Activated T-cell treated with anti-CD3 and anti-CD28 coated beads, Interleukin-2, amount 50 U/mL, for 4 hours (primary cell): ENCODE results near the gene COL5A1. TPM values are rescaled to one million over a fixed set of nuclear protein-coding genes. Genes with fewer than 3 reads are reported as not detected.

Experiments
- ATAC-seq, 2 donors: fragments of 200-7000 bp; cut with Tn5 transposase; one replicate each; pipeline ENCODE4 v1.10.0; 2021
- DNase-seq: peaks from one replicate; pipeline ENCODE4 v3.0.0-alpha.2; 2020
- H3K27me3 Mint-ChIP-seq: one replicate; pipeline ENCODE4 v1.8.0; 2021; ENCODE audit warnings: low read depth, mixed read lengths
- H3K36me3 Mint-ChIP-seq: one replicate; pipeline ENCODE4 v1.8.0; 2022; ENCODE audit warnings: mixed read lengths; ENCODE audit not compliant: insufficient read depth
- H3K4me1 Mint-ChIP-seq: one replicate; pipeline ENCODE4 v1.8.0; 2021; ENCODE audit warnings: low read depth, mixed read lengths
- H3K4me3 Mint-ChIP-seq: one replicate; pipeline ENCODE4 v1.8.0; 2021; ENCODE audit warnings: mild to moderate bottlenecking, moderate library complexity, mixed read lengths
- H3K9me3 Mint-ChIP-seq: one replicate; pipeline ENCODE4 v1.8.0; 2021; ENCODE audit warnings: mixed read lengths
- total RNA-seq, 3 donors: library from RNA; stranded (reverse); gene quantifications; one replicate each; pipeline ENCODE4 v1.2.1, GENCODE V29; 2021

COL5A1 gene
- total RNA-seq, 3 donors from 2014 or later: 0.14 to 0.30 (median 0.21) TPM

- Mint-ChIP-seq H3K4me1 (no peaks in the 10 kb centered on the region), H3K9me3 (no peaks in the 10 kb centered on the region), H3K36me3 (no peaks in the 10 kb centered on the region), H3K4me3 (no peak overlapping the region), H3K27me3 (peaks cover 8% of the 10 kb centered on the region)
- ATAC-seq (no peak), DNase-seq (no peak)
These were observed 14.8 kb upstream of the COL5A1 start for GRCh38 chr9:134626571-134627416.

- Mint-ChIP-seq H3K4me1 (no peaks in the 10 kb centered on the region), H3K36me3 (no peaks in the 10 kb centered on the region), H3K9me3 (no peaks in the 10 kb centered on the region), H3K4me3 (no peak overlapping the region), H3K27me3 (peaks cover 5% of the 10 kb centered on the region)
- DNase-seq: no peak
- no peak for ATAC-seq
These were observed 13.9 kb upstream of the COL5A1 start for GRCh38 chr9:134627417-134628353.

GRCh38 chr9:134628354-134628736 lies 13.3 kb upstream of the COL5A1 start:
- no peak for ATAC-seq
- no peaks in the 10 kb centered on the region for H3K36me3 Mint-ChIP-seq

GRCh38 chr9:134629061-134629585 lies 12.5 kb upstream of the COL5A1 start:
- no peak overlapping the region for H3K4me3 Mint-ChIP-seq

More at GRCh38 chr9:134628354-134628736, 13.3 kb upstream of the COL5A1 start:
- Mint-ChIP-seq H3K9me3 (no peaks in the 10 kb centered on the region), H3K4me3 (no peak overlapping the region), H3K27me3 (peaks cover 3% of the 10 kb centered on the region), H3K4me1 (no peaks in the 10 kb centered on the region)
- no peak for DNase-seq

GRCh38 chr9:134629586-134630392 lies 11.8 kb upstream of the COL5A1 start:
- ATAC-seq: no peak
- H3K4me3 Mint-ChIP-seq: no peak overlapping the region
- H3K27me3 Mint-ChIP-seq: peaks cover 1% of the 10 kb centered on the region
- H3K36me3 Mint-ChIP-seq: no peaks in the 10 kb centered on the region
- no peaks in the 10 kb centered on the region for H3K4me1 Mint-ChIP-seq
- H3K9me3 Mint-ChIP-seq: no peaks in the 10 kb centered on the region
- DNase-seq: no peak

More at GRCh38 chr9:134629061-134629585, 12.5 kb upstream of the COL5A1 start:
- H3K36me3 Mint-ChIP-seq: no peaks in the 10 kb centered on the region
- peaks cover 3% of the 10 kb centered on the region for H3K27me3 Mint-ChIP-seq
- DNase-seq (no peak), ATAC-seq (no peak)
- no peaks in the 10 kb centered on the region for H3K9me3 Mint-ChIP-seq
- H3K4me1 Mint-ChIP-seq: no peaks in the 10 kb centered on the region

GRCh38 chr9:134630393-134630790 lies 11.2 kb upstream of the COL5A1 start:
- ATAC-seq (no peak), DNase-seq (no peak)
- Mint-ChIP-seq H3K36me3 (no peaks in the 10 kb centered on the region), H3K4me1 (no peaks in the 10 kb centered on the region), H3K4me3 (no peak overlapping the region), H3K27me3 (no peaks in the 10 kb centered on the region), H3K9me3 (no peaks in the 10 kb centered on the region)

- no peaks in the 10 kb centered on the region for H3K9me3 Mint-ChIP-seq
- no peaks in the 10 kb centered on the region for H3K4me1 Mint-ChIP-seq
- H3K4me3 Mint-ChIP-seq: no peak overlapping the region
- ATAC-seq: no peak
- no peaks in the 10 kb centered on the region for H3K27me3 Mint-ChIP-seq
- no peak for DNase-seq
- no peaks in the 10 kb centered on the region for H3K36me3 Mint-ChIP-seq
These were observed 10.7 kb upstream of the COL5A1 start for GRCh38 chr9:134630861-134631260.

GRCh38 chr9:134631881-134632280 lies 9.7 kb upstream of the COL5A1 start:
- Mint-ChIP-seq H3K4me3 (no peak overlapping the region), H3K9me3 (no peaks in the 10 kb centered on the region), H3K36me3 (no peaks in the 10 kb centered on the region), H3K4me1 (no peaks in the 10 kb centered on the region), H3K27me3 (no peaks in the 10 kb centered on the region)
- DNase-seq (no peak), ATAC-seq (no peak)

- no peak for ATAC-seq
- DNase-seq: peak; percentile 1
- H3K9me3 Mint-ChIP-seq: no peaks in the 10 kb centered on the region
- H3K27me3 Mint-ChIP-seq: no peaks in the 10 kb centered on the region
- H3K4me1 Mint-ChIP-seq: no peaks in the 10 kb centered on the region
- no peak overlapping the region for H3K4me3 Mint-ChIP-seq
- H3K36me3 Mint-ChIP-seq: no peaks in the 10 kb centered on the region
These were observed 9.3 kb upstream of the COL5A1 start for GRCh38 chr9:134632329-134632728.

GRCh38 chr9:134633362-134634142 lies 8.1 kb upstream of the COL5A1 start:
- no peak for ATAC-seq
- Mint-ChIP-seq H3K4me3 (no peak overlapping the region), H3K9me3 (no peaks in the 10 kb centered on the region), H3K27me3 (no peaks in the 10 kb centered on the region), H3K36me3 (no peaks in the 10 kb centered on the region), H3K4me1 (no peaks in the 10 kb centered on the region)
- peak; percentile 3 for DNase-seq

- peaks cover 2% of the 10 kb centered on the region for H3K27me3 Mint-ChIP-seq
- DNase-seq: peak; percentile 1
These were observed 7.4 kb upstream of the COL5A1 start for GRCh38 chr9:134634176-134634575.

GRCh38 chr9:134634667-134635230 lies 6.9 kb upstream of the COL5A1 start:
- no peaks in the 10 kb centered on the region for H3K4me1 Mint-ChIP-seq
- no peaks in the 10 kb centered on the region for H3K36me3 Mint-ChIP-seq
- peaks cover 4% of the 10 kb centered on the region for H3K27me3 Mint-ChIP-seq
- ATAC-seq (no peak), DNase-seq (no peak)
- H3K9me3 Mint-ChIP-seq: no peaks in the 10 kb centered on the region
- no peak overlapping the region for H3K4me3 Mint-ChIP-seq

More at GRCh38 chr9:134634176-134634575, 7.4 kb upstream of the COL5A1 start:
- no peak for ATAC-seq
- no peaks in the 10 kb centered on the region for H3K4me1 Mint-ChIP-seq
- H3K36me3 Mint-ChIP-seq: no peaks in the 10 kb centered on the region
- no peaks in the 10 kb centered on the region for H3K9me3 Mint-ChIP-seq
- H3K4me3 Mint-ChIP-seq: no peak overlapping the region
